Neural progenitor cell (in vitro differentiated cells): ENCODE measurements around the gene SRL.

Experiments used
- EZH2 ChIP-seq: fragments of 200-600 bp; sonication (generic); IDR thresholded peaks from 2 replicates; pipeline ENCODE4 v1.6.1; 2017; ENCODE audit warnings: antibody characterized with exemption, mild to moderate bottlenecking, moderate library complexity
- TF ChIP-seq, protein P1 (sequence below): fragments of 200-600 bp; sonication (generic); IDR thresholded peaks from 2 replicates; pipeline ENCODE4 v1.5.1; 2017; ENCODE audit warnings: antibody characterized with exemption, mild to moderate bottlenecking

DNA sequence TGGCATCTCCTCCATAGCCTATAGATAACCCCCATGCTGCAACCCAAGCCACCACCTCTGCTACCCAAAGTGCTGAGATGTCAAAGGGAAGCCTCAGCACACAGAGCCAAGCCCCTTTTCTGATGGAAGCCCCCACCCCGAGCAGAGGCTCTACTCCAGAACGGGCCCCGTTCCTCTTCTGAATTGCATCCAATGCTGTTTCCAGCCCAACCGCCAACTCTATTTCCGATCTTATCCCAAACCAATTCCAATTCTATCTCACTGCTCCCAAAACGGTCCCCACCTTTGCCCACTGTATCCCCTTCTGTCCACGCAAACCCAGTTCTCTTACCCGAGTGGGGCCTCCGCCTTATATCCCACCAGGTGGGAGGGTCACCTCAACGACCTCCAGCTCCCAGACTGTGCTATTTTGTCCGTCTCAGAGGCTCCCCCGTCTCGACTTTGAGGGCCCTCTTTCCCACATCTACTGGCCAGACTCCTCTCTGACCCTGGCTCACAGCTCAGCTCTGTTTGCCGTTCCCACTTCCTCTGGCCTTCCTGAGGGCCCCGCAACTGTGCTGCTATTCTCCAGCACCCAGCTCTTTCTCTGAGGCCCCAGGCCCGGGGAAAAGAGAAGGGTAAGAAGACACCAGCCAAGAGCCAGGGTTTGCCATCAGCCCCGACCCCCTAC is 487 bp downstream of the SRL start:
- TF ChIP-seq, protein P1, sequence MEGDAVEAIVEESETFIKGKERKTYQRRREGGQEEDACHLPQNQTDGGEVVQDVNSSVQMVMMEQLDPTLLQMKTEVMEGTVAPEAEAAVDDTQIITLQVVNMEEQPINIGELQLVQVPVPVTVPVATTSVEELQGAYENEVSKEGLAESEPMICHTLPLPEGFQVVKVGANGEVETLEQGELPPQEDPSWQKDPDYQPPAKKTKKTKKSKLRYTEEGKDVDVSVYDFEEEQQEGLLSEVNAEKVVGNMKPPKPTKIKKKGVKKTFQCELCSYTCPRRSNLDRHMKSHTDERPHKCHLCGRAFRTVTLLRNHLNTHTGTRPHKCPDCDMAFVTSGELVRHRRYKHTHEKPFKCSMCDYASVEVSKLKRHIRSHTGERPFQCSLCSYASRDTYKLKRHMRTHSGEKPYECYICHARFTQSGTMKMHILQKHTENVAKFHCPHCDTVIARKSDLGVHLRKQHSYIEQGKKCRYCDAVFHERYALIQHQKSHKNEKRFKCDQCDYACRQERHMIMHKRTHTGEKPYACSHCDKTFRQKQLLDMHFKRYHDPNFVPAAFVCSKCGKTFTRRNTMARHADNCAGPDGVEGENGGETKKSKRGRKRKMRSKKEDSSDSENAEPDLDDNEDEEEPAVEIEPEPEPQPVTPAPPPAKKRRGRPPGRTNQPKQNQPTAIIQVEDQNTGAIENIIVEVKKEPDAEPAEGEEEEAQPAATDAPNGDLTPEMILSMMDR, result no peak
- TF ChIP-seq EZH2, result no peak
